ENCODE measurements around the gene PC.

GRCh38 chr11:66877588-66878385 is 80.4 kb downstream of the PC start:
- TF ChIP-seq SUZ12 (IDR thresholded peaks at IDR 0.05; ENCODE audit: extremely low read depth, insufficient read depth, insufficient read length) (no peak), YY1 (IDR thresholded peaks at IDR 0.05; ENCODE audit: insufficient read depth, insufficient read length) (no peak), ZNF274 (IDR thresholded peaks at IDR 0.05; ENCODE audit: low read depth, low read length) (no peak)
